ENCODE results near the gene FOLR3. TPM values are rescaled to one million over a fixed set of nuclear protein-coding genes. Genes with fewer than 3 reads are reported as not detected.

The FOLR3 gene
- polyA plus RNA-seq, 1 of the 3 experiments (the other 2 are of a cell fraction): not detected

DNA sequence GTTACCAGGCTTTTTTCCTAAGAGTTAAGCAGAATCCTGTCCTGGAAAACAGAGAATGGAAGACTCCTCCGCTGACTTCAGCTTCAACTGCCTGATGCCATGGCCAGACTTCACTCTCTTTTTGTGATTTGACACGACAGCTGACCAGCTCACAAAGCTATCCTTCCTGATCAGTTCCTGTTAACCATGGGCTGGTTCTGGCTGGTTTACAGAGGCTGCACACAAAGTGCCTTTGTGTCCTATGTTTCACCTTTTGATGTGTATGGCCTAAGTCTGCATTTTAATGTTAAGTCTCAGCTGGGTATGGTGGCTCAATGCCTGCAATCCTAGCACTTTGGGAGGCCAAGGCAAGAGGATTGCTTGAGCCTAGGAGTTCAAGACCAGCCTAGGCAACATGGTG lies 11.1 kb downstream of the FOLR3 start:
- H3K36me3 ChIP-seq (replicated peaks in 1 of 2; ENCODE audit: control insufficient read depth in 1 of 2, insufficient read depth in 2 of 2, low read length in 1 of 2): no peaks in the 10 kb centered on the region
- no peaks in the 10 kb centered on the region for H3K27me3 ChIP-seq (ENCODE audit: insufficient read depth)
- H3K79me2 ChIP-seq (ENCODE audit: insufficient read depth): no peaks in the 10 kb centered on the region
- 22% methylated on average over 2 of the region's 2 CpGs for WGBS (ENCODE audit: low lambda C conversion rate)
- no peak overlapping the region for H3K4me2 ChIP-seq
- no peak for TF ChIP-seq RAD21 (IDR thresholded peaks at IDR 0.05; ENCODE audit: low read length)
- TF ChIP-seq ELF1 (IDR thresholded peaks at IDR 0.05): no peak
- no peak for TF ChIP-seq SIN3A (IDR thresholded peaks at IDR 0.05; ENCODE audit: borderline replicate concordance, low read depth, low read length)
- TF ChIP-seq JUND (IDR thresholded peaks at IDR 0.05): no peak
- TF ChIP-seq, protein P1, sequence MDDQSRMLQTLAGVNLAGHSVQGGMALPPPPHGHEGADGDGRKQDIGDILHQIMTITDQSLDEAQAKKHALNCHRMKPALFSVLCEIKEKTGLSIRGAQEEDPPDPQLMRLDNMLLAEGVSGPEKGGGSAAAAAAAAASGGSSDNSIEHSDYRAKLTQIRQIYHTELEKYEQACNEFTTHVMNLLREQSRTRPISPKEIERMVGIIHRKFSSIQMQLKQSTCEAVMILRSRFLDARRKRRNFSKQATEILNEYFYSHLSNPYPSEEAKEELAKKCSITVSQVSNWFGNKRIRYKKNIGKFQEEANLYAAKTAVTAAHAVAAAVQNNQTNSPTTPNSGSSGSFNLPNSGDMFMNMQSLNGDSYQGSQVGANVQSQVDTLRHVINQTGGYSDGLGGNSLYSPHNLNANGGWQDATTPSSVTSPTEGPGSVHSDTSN (IDR thresholded peaks at IDR 0.05): no peak
- TF ChIP-seq SMC3 (IDR thresholded peaks at IDR 0.05; ENCODE audit: low read depth, low read length): no peak
- TF ChIP-seq, protein P2, sequence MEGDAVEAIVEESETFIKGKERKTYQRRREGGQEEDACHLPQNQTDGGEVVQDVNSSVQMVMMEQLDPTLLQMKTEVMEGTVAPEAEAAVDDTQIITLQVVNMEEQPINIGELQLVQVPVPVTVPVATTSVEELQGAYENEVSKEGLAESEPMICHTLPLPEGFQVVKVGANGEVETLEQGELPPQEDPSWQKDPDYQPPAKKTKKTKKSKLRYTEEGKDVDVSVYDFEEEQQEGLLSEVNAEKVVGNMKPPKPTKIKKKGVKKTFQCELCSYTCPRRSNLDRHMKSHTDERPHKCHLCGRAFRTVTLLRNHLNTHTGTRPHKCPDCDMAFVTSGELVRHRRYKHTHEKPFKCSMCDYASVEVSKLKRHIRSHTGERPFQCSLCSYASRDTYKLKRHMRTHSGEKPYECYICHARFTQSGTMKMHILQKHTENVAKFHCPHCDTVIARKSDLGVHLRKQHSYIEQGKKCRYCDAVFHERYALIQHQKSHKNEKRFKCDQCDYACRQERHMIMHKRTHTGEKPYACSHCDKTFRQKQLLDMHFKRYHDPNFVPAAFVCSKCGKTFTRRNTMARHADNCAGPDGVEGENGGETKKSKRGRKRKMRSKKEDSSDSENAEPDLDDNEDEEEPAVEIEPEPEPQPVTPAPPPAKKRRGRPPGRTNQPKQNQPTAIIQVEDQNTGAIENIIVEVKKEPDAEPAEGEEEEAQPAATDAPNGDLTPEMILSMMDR (IDR thresholded peaks at IDR 0.05): no peak
- TF ChIP-seq, protein P3, sequence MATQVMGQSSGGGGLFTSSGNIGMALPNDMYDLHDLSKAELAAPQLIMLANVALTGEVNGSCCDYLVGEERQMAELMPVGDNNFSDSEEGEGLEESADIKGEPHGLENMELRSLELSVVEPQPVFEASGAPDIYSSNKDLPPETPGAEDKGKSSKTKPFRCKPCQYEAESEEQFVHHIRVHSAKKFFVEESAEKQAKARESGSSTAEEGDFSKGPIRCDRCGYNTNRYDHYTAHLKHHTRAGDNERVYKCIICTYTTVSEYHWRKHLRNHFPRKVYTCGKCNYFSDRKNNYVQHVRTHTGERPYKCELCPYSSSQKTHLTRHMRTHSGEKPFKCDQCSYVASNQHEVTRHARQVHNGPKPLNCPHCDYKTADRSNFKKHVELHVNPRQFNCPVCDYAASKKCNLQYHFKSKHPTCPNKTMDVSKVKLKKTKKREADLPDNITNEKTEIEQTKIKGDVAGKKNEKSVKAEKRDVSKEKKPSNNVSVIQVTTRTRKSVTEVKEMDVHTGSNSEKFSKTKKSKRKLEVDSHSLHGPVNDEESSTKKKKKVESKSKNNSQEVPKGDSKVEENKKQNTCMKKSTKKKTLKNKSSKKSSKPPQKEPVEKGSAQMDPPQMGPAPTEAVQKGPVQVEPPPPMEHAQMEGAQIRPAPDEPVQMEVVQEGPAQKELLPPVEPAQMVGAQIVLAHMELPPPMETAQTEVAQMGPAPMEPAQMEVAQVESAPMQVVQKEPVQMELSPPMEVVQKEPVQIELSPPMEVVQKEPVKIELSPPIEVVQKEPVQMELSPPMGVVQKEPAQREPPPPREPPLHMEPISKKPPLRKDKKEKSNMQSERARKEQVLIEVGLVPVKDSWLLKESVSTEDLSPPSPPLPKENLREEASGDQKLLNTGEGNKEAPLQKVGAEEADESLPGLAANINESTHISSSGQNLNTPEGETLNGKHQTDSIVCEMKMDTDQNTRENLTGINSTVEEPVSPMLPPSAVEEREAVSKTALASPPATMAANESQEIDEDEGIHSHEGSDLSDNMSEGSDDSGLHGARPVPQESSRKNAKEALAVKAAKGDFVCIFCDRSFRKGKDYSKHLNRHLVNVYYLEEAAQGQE (IDR thresholded peaks at IDR 0.05; ENCODE audit: low read depth, low read length): no peak
- no peak for TF ChIP-seq POLR2AphosphoS5 (IDR thresholded peaks at IDR 0.05; ENCODE audit: low read depth, low read length)
- no peak for TF ChIP-seq FOXM1 (IDR thresholded peaks at IDR 0.05; ENCODE audit: low read depth)
- no peak for TF ChIP-seq TAF1 (IDR thresholded peaks at IDR 0.05; ENCODE audit: borderline replicate concordance, low read depth, low read length)
- no peak overlapping the region for H2AFZ ChIP-seq (ENCODE audit: low read depth)
- DNase-seq: no peak
- H3K9me2 ChIP-seq: no peaks in the 10 kb centered on the region
- no peak overlapping the region for H3K27ac ChIP-seq (ENCODE audit: low read depth in 2 of 2, low read length in 1 of 2)
- POLR2A ChIA-PET: no interaction called here
- H3K9me3 ChIP-seq: no peaks in the 10 kb centered on the region
- H3K4me3 ChIP-seq (ENCODE audit: low read depth in 2 of 2, low read length in 1 of 2): no peak overlapping the region
- CTCF ChIA-PET: interaction anchor here (0.9 to 1.9 kb wide), 3 partner anchors 10 to 284 kb away, joined by 3 to 7 read pairs (median 5); no protein-coding TSS in a partner anchor
- no peaks in the 10 kb centered on the region; a peak in 1 of 4 replicates for H3K4me1 ChIP-seq (ENCODE audit: control insufficient read depth in 1 of 2, insufficient read depth in 2 of 2, low read depth in 1 of 2, low read length in 1 of 2)
- H3F3A ChIP-seq (replicated peaks; ENCODE audit: insufficient read depth): no peaks in the 10 kb centered on the region
- H4K20me1 ChIP-seq (ENCODE audit: insufficient read depth): no peaks in the 10 kb centered on the region
- no peak overlapping the region for H3K9ac ChIP-seq

DNA sequence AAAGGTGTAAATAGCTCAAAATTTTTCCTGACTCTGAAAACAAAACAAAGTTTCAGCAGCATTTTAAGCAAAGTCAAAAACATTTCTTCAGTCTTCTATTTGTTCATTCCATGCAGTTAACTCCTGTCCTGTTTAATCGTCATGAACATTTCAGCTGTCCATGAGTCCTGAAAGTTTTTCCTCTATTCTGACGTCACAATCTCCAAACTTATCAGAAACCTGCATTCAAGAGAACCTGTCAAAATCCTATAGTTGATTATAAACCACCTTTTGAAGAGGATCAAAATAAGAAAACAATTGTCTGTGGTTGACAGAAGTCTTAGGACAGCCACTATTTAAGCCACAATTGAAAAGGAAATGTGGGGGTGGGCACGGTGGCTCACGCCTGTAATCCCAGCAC lies 15.4 kb downstream of the FOLR3 start:
- no peak overlapping the region for H2AFZ ChIP-seq (ENCODE audit: low read depth)
- H3K9me3 ChIP-seq: no peaks in the 10 kb centered on the region
- no peaks in the 10 kb centered on the region for H3K9me2 ChIP-seq
- no peak overlapping the region for H3K4me3 ChIP-seq (ENCODE audit: low read depth in 2 of 2, low read length in 1 of 2)
- H3K9ac ChIP-seq: no peak overlapping the region
- H3K79me2 ChIP-seq (ENCODE audit: insufficient read depth): no peaks in the 10 kb centered on the region
- H4K20me1 ChIP-seq (ENCODE audit: insufficient read depth): no peaks in the 10 kb centered on the region
- no peak overlapping the region for H3K4me2 ChIP-seq
- no peak overlapping the region for H3K27ac ChIP-seq (ENCODE audit: low read depth in 2 of 2, low read length in 1 of 2)
- no peak for DNase-seq
- H3F3A ChIP-seq (replicated peaks; ENCODE audit: insufficient read depth): no peaks in the 10 kb centered on the region
- H3K4me1 ChIP-seq (ENCODE audit: control insufficient read depth in 1 of 2, insufficient read depth in 2 of 2, low read depth in 1 of 2, low read length in 1 of 2): no peaks in the 10 kb centered on the region
- WGBS (ENCODE audit: low lambda C conversion rate): 69% methylated on average over 4 of the region's 4 CpGs
- no peaks in the 10 kb centered on the region for H3K36me3 ChIP-seq (replicated peaks in 1 of 2; ENCODE audit: control insufficient read depth in 1 of 2, insufficient read depth in 2 of 2, low read length in 1 of 2)
- CTCF ChIA-PET: no interaction called here
- H3K27me3 ChIP-seq (ENCODE audit: insufficient read depth): no peaks in the 10 kb centered on the region
- POLR2A ChIA-PET: no interaction called here
- TF ChIP-seq JUND (IDR thresholded peaks at IDR 0.05): no peak
- TF ChIP-seq SIN3A (IDR thresholded peaks at IDR 0.05; ENCODE audit: borderline replicate concordance, low read depth, low read length): no peak
- no peak for TF ChIP-seq MEF2A (IDR thresholded peaks at IDR 0.05; ENCODE audit: borderline replicate concordance, low read depth)
- TF ChIP-seq, protein P4, sequence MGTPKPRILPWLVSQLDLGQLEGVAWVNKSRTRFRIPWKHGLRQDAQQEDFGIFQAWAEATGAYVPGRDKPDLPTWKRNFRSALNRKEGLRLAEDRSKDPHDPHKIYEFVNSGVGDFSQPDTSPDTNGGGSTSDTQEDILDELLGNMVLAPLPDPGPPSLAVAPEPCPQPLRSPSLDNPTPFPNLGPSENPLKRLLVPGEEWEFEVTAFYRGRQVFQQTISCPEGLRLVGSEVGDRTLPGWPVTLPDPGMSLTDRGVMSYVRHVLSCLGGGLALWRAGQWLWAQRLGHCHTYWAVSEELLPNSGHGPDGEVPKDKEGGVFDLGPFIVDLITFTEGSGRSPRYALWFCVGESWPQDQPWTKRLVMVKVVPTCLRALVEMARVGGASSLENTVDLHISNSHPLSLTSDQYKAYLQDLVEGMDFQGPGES (IDR thresholded peaks at IDR 0.05; ENCODE audit: low read depth, low read length): no peak
- no peak for TF ChIP-seq RCOR1 (IDR thresholded peaks at IDR 0.05; ENCODE audit: low read length)
- TF ChIP-seq EZH2phosphoT487 (IDR thresholded peaks at IDR 0.05; ENCODE audit: borderline replicate concordance, low read depth): no peak
- TF ChIP-seq NRF1 (IDR thresholded peaks at IDR 0.05; ENCODE audit: low read depth, low read length): no peak
- TF ChIP-seq ELF1 (IDR thresholded peaks at IDR 0.05): no peak
- no peak for TF ChIP-seq TCF12 (IDR thresholded peaks at IDR 0.05)
- TF ChIP-seq YY1 (IDR thresholded peaks at IDR 0.05; ENCODE audit: low read depth): no peak
- no peak for TF ChIP-seq TAF1 (IDR thresholded peaks at IDR 0.05; ENCODE audit: borderline replicate concordance, low read depth, low read length)
- TF ChIP-seq GATA2 (CRISPR knock-in tag; IDR thresholded peaks at IDR 0.05): no peak
- no peak for TF ChIP-seq RXRA (IDR thresholded peaks at IDR 0.05; ENCODE audit: borderline replicate concordance, low read depth)
- TF ChIP-seq, protein P1 (IDR thresholded peaks at IDR 0.05): no peak

Data from SK-N-SH (cell line).